ENCODE data around the gene RNF220.

The RNF220 gene

GRCh38 chr1:44405031-44405797 lies at the start of gene RNF220:
Gene RNF220, plus strand, starts transcription at chr1:44405255.
- in situ Hi-C loops (cut with MboI; ENCODE audit: low pct_unique_long_range_greater_than_20kb, low sequenced_read_pairs, unreplicated experiment): no loop called here
- no peak for TF ChIP-seq CTCF (IDR thresholded peaks at IDR 0.05; ENCODE audit: extremely low read depth, insufficient read depth, missing control alignments)
- DNase-seq (ENCODE audit: low spot score): no peak

- no peak for TF ChIP-seq CTCF (IDR thresholded peaks at IDR 0.05; ENCODE audit: extremely low read depth, insufficient read depth, missing control alignments)
- DNase-seq (ENCODE audit: low spot score): no peak
- in situ Hi-C loops (cut with MboI; ENCODE audit: low pct_unique_long_range_greater_than_20kb, low sequenced_read_pairs, unreplicated experiment): no loop called here
These were observed 49.3 kb upstream of the RNF220 start for GRCh38 chr1:44355582-44356305.

- no peak for TF ChIP-seq CTCF (IDR thresholded peaks at IDR 0.05; ENCODE audit: extremely low read depth, insufficient read depth, missing control alignments)
- no peak for DNase-seq (ENCODE audit: low spot score)
- in situ Hi-C loops (cut with MboI; ENCODE audit: low pct_unique_long_range_greater_than_20kb, low sequenced_read_pairs, unreplicated experiment): no loop called here
These were observed 47.3 kb upstream of the RNF220 start for GRCh38 chr1:44357710-44358109.

- DNase-seq (ENCODE audit: low spot score): no peak
- no peak for TF ChIP-seq CTCF (IDR thresholded peaks at IDR 0.05; ENCODE audit: extremely low read depth, insufficient read depth, missing control alignments)
- in situ Hi-C loops (cut with MboI; ENCODE audit: low pct_unique_long_range_greater_than_20kb, low sequenced_read_pairs, unreplicated experiment): no loop called here
These were observed 45.7 kb upstream of the RNF220 start for GRCh38 chr1:44359234-44359935.

GRCh38 chr1:44361478-44361877 lies 43.6 kb upstream of the RNF220 start:
- in situ Hi-C loops (cut with MboI; ENCODE audit: low pct_unique_long_range_greater_than_20kb, low sequenced_read_pairs, unreplicated experiment): no loop called here
- no peak for DNase-seq (ENCODE audit: low spot score)
- no peak for TF ChIP-seq CTCF (IDR thresholded peaks at IDR 0.05; ENCODE audit: extremely low read depth, insufficient read depth, missing control alignments)

- DNase-seq (ENCODE audit: low spot score): no peak
- in situ Hi-C loops (cut with MboI; ENCODE audit: low pct_unique_long_range_greater_than_20kb, low sequenced_read_pairs, unreplicated experiment): no loop called here
- TF ChIP-seq CTCF (IDR thresholded peaks at IDR 0.05; ENCODE audit: extremely low read depth, insufficient read depth, missing control alignments): no peak
These were observed 38.6 kb upstream of the RNF220 start for GRCh38 chr1:44366371-44366975.

Data from GM13977 (cell line).